GM18517 (cell line): Measurements from ENCODE around the gene VIP.
"Not testable (repeated sequence)": the region's sequence is repeated elsewhere in the genome, so short reads cannot be mapped to it uniquely, and the experiment has no call there.

ENCODE experiments used
- ATAC-seq: cut with Tn5 transposase; IDR thresholded peaks from one replicate; pipeline ENCODE4 v1.9.1; 2021; ENCODE audit warnings: mild to moderate bottlenecking, moderate library complexity; ENCODE audit not compliant: unreplicated experiment

The VIP gene

GRCh38 chr6:152750694-152751093 is at the start of gene VIP:
VIP (plus strand) TSS chr6:152750797; CDS start chr6:152752178, 1,381 bp downstream.
- ATAC-seq = no peak

DNA sequence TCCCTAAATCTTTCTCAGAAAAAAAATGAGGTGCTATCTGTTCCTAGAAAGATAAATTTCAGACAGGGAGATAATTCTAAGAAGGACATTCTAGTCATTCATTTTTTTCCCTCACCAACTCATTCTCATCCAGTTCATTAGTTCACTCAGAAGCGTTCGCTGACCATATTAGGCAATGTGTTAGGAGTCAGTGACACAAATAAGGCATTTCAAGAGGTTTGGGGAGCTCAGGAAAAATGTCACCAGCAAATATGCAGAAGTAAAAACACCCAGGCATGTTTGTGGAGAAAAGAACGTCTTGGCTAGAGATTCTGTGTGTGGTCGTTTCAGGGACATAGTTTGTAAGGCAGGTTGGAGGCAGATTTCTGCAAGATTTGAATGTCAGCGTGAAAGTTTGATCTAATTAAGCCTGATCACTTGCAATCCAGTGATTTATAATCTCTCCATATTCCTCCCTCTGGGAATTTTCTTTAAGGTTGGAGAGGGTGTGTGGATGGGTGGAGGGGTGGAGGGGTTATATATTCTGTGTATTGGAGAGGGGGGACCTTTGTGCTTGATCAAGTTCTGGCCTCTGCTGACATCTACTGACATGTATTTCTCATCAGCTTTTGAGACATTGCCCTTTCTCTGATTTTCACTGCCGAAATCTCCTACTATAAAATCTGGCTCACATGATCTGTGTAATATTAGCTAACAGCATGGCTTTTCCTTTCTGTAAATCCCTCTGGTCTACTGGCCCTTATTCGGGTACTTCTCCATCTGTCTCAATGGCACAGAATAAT is 49.3 kb upstream of the VIP start:
- no peak for ATAC-seq

- no peak for ATAC-seq
Measured at GRCh38 chr6:152701863-152702401, 48.7 kb upstream of the VIP start.

DNA sequence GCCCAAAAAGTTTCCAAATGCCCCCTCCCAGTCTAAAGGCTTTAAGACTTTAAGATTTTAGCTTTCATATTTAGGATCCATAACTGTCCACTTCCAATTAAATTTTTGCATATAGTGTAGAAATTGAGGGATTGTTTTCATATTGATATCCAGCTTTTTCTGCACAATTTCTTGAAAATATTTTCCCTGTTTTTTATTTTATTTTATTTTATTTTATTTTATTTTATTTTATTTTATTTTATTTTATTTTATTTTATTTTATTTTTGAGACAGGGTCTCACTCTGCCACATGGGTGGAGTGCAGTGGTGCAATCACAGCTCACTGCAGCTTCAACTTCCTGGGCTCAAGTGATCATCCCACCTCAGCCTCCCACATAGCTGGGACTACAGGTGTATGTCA is 46.8 kb upstream of the VIP start:
- not testable (repeated sequence) for ATAC-seq

GRCh38 chr6:152705327-152705726 is 45.3 kb upstream of the VIP start:
- ATAC-seq = no peak

- no peak for ATAC-seq
Measured at GRCh38 chr6:152716322-152716721, 34.3 kb upstream of the VIP start.

DNA sequence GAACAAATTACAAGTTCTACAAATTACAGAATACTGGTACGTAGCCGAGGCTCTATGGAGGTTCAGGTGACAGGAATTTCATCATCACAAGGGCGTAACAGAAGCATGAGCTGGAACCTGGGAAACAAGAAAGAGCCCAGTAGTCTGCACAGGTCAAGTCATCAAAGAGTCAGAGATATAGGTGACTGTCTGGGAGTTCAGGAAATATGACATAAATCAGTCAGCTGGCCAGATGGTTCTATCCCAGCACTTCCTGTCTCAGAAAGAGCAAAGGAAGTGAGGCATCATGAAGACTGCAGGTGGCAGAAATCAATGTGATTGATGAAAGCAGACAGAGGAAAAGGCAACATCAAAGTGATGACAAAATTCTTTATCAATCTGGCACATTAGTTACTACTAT is 29.6 kb upstream of the VIP start:
- no peak for ATAC-seq

- no peak for ATAC-seq
Measured at GRCh38 chr6:152721956-152722355, 28.6 kb upstream of the VIP start.

DNA sequence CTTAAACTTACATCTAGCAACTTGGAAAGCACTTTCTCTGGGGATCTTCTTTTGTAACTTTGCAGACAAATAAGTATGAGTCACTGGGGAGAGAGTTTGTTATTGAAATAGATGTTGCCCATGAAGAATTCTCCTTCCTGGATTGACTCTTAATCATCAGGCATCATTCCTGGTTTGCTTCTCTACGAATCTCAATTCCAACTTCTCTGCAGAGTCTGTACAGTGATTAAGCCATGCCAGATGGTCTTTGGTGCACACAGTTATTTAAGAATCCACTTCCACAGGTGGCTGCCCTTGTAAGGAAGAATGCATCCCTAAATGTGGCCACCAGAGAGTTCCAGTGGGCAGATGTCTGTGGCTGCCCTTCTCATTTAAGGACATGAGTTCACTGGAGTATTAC is 27.2 kb upstream of the VIP start:
- no peak for ATAC-seq

DNA sequence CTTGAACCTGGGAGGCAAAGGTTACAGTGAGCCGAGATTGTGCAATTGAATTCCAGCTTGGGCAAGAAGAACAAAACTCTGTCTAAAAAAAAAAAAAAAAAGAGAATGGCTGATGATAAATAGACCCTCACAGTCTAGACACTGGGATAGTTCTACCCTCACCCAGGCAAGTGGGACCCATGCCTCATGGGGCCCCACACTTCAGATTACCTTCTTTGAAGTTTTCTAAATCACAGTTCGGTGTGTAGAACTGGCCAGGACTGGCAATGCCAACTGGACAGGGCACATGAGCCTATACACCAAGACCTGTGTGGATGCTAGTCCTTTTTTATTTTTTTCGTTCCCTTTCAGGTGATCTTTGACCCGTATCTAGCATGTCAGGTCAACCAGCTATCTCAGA is 24.3 kb upstream of the VIP start:
- ATAC-seq = no peak

DNA sequence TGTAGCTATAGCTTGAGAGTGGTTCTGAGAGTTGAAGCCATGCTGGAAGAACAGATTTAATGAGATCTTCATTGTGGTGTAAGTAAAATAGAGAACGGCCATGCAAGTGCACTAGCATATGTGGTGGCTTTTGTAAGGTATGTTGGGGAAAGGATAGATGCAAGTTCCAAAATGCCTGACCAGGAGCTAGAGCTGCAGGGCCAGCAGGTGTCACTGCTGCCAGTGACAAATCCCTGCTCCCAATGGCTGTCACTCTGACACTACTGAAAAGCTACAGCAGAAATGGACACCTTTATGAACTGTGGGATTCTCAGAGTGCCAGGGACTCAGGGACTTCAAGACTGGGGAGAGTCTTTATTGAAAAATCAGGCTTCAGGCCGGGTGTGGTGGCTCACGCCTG is 23.1 kb upstream of the VIP start:
- ATAC-seq = no peak

- no peak for ATAC-seq
Measured at GRCh38 chr6:152734630-152735029, 16.0 kb upstream of the VIP start.

DNA sequence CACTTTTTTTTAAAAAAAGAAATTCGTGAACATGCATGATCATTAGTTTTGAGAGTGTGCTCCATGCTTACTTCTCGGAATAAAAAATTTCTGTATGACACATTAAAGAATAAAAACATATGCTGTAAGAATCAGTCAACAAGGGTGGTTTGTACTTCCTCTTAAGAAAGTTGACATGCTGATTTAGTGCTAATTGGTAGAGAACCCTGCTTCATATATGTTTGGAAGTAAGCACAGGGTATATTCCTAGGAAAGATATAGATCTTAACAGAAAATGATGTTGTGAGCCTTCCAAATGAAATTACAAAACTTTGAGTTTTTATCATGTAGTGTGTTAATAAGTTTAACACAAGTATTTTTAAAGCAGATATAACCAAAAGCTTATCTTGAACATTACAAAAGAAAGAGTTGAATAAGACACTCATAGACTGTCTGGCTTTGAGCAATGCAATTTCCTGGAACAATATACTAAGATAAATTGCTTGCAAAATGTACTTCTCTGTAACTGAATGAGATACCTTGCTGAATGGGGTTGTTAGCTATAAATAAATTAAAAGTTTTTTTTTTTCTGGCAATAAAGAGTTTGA is 13.8 kb upstream of the VIP start:
- no peak for ATAC-seq

DNA sequence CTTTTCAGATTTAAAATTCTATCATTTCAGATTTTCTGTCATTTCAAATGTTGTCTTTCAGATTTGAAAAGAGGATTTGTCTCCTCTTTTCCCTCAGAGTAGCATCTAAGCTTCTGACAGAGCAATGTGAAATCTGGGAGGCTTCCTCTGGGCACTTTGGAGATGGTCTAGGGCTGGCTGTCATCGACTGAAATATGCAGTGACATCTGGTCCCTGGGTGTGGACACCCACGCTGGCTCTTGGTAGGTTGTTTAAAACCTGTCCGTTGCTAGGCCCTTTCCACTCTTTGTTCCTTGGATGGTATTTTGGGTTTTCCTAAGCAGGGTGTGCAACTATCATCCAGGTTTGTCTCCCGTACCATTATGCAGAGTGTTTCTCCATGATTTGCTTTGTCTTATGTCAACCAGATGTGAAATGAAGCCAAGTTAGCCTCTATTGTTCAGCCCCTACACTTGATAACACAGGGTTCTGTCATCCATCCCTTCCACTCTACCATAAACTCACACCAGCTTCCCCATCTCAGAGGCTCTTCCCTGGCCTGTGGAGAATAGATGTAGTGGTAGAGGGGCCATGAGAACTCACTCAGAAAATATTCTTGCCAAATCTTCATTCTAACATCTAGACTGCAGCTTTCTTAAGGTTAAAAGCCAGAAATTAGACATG is 5.0 kb upstream of the VIP start:
- ATAC-seq = no peak

DNA sequence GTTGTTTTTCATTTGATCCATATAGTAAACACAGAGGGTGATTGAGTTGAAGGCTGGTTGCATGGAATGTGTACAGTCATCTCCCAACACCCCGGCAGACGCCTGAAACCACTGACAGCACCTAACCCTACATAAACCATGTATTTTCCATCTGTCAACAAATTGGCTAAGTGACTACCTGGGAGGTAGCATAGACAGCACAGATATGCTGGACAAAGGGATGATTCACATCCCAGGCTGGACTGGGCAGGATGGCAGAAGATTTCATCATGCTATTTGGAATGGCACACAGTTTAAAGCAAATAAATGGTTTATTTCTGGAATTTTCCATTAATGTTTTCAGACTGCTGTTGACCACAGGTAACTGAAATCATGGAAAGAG is 4.4 kb upstream of the VIP start:
- ATAC-seq = no peak

DNA sequence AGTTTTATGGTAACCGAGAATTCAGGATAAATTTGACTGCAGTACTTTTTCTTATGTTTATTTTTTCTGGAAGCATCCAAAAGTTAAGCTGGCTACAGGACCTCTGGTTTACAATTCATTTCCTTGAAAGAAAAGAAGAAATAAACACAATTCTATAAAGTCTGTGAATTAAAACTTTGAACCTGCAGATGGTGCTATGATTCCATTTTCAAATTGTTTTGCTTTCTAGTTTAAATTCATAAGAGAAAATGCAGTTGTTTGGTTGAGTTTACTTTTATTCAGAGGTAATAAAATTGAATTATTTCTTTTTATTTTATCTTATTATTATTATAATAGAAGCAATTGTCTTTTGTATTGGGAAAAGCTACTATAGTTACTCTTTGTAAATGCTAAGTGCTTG is 1.8 kb upstream of the VIP start:
- ATAC-seq = no peak

DNA sequence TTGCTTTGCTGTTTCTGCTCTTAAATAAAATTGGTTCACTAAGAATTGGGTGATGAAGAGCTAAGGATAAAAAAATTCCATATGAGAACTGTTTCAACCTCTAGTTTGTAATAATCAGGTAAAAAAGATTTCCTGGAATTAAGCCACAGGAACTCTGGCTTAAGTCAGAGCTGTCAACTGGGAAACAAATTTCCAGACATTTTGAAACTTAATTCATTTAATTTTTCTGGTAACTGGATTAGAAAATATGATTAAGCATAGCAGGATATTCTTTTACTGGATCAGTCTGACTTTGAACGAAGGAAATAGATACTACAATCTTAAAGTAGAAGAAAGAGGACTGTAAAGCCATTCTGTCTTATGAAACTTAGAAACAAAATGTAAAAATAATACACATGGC is 1.3 kb upstream of the VIP start:
- no peak for ATAC-seq

DNA sequence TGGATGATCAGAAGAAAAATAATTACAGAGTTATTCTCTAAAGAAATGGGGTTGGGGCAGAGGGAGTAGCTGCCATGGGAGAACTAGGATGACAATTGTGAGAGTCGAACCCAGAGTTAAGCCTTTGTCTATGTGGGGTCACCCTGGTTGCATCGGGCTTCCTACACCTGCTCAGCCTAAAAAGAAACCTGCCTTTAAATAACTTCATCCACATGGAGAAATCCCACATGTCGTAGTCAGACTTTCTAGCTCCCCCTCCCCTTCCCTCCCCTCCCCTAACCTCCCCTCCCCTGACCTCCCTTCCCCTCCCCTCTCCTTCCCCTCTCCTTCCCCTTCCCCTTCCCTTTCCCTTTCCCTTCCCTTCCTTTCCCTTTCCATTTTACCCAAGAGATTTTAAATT is 14.7 kb downstream of the VIP start:
- ATAC-seq = no peak

DNA sequence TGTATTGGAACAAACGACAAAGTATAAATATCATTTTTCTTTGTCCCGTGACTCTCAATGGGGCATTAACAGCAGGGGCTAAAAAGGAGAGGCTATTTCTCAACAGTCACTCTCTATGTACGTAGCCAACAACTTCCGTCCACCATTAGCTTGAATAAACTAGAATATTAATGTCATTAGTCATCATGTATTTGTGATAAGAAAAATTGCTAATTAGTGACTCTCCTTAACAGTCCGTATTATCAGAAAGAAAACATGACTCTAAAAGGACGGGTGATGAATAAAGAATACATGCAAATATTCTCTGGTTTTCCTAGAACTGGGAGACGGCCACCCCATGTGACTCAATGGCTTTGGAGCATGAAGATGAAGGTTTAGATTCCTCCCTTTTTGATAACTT is 18.6 kb downstream of the VIP start:
- ATAC-seq = no peak

- no peak for ATAC-seq
Measured at GRCh38 chr6:152769993-152770392, 19.4 kb downstream of the VIP start.

- ATAC-seq = no peak
Measured at GRCh38 chr6:152771061-152771687, 20.6 kb downstream of the VIP start.

DNA sequence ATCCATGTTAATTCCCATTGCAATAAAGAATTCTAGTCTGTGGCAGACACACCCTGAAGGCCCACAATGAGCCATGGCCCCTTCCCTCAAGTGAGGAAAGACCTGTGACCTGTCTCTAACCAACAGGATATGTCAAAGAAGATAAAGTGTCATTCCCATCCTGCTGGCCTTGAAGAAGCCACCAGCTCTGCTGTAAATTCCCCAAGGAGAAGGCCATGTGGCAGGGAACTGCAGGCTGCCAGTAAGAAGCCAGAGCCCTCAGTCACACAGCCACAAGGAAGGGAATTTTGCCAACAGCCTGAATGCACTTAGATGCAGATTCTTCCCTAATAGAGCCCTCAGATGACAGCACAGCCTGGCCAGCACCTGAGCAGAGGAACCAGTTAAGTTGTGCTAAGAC is 24.8 kb downstream of the VIP start:
- ATAC-seq = no peak
